ENCODE measurements around the gene MLH1. TPM values are rescaled to one million over a fixed set of nuclear protein-coding genes. Genes with fewer than 3 reads are reported as not detected.

MLH1 gene
- total and polyA plus RNA-seq, 10 of the 15 experiments (the other 5 are each of a cell fraction or from before 2014, with no cell fraction given), result 58.6 to 109 (median 81.4) TPM

- no peak for TF ChIP-seq NRF1 (conservative IDR thresholded peaks at IDR 0.05; ENCODE audit: low read depth, low read length)
- no peak for TF ChIP-seq BCL11A (IDR thresholded peaks at IDR 0.05; ENCODE audit: low read depth, low read length)
Measured at GRCh38 chr3:37087870-37088269, 94.6 kb downstream of the MLH1 start (continued).

DNA sequence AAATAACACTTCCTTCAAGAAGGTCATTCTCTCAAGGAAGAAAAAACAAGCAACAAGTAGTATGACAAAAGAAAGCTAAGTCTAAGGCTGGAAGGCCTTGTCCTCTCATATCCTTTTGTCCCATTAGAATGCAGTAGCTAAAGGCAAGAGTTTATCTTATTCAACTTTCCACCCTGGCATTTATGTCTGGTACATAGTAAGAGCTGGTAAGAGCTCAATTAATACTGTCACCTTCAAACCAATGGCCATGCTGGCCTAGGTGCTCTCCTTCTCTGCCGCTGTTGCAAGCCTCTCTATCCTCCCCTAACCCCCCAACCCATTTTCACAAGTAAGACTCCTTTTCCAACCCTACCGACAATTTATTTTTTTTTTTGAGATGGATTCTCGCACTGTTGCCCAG, 99.2 kb downstream of the MLH1 start:
- ChIA-PET CTCF (interaction anchor here (1.1 kb wide), 1 partner anchor 24 kb away, joined by 4 read pairs; no protein-coding TSS in a partner anchor), POLR2A (no interaction called here), RAD21 (ENCODE audit: unreplicated experiment) (no interaction called here), SMC1A (ENCODE audit: uncharacterized antibody, unreplicated experiment) (interaction anchor here (0.7 to 2.1 kb wide), 2 partner anchors 11 to 327 kb away, joined by 3 to 8 read pairs; no protein-coding TSS in a partner anchor)
- Histone ChIP-seq H3K4me2 (ENCODE audit: control insufficient read depth, insufficient read depth) (no peak overlapping the region), H3K4me1 (ENCODE audit: control insufficient read depth, insufficient read depth, low read length) (no peaks in the 10 kb centered on the region), H3K36me3 (ENCODE audit: control insufficient read depth in 2 of 2, insufficient read depth in 2 of 2, low read length in 1 of 2) (peaks cover 0 to 4% of the 10 kb centered on the region in 2 experiments; a peak in 1 of 4 replicates), H3K9me3 (replicated peaks; ENCODE audit: control insufficient read depth, insufficient read depth, low read length) (no peaks in the 10 kb centered on the region), H3K27me3 (replicated peaks in 1 of 2; ENCODE audit: control insufficient read depth in 2 of 2, insufficient read depth in 2 of 2, low read length in 1 of 2) (no peaks in the 10 kb centered on the region), H3K4me3 (no peak overlapping the region), H3K27ac (ENCODE audit: control insufficient read depth, insufficient read depth) (no peak overlapping the region), H2AFZ (ENCODE audit: control insufficient read depth, low read depth, low read length) (no peak overlapping the region), H4K20me1 (ENCODE audit: control insufficient read depth, insufficient read depth) (no peaks in the 10 kb centered on the region), H3K79me2 (ENCODE audit: control insufficient read depth, insufficient read depth, low read length) (no peaks in the 10 kb centered on the region), H3K9ac (ENCODE audit: control insufficient read depth, insufficient read depth, low read length) (no peak overlapping the region)
- no peak for DNase-seq (ENCODE audit: low read depth, low spot score)
- in situ Hi-C loops (cut with MboI) (no loop called here), intact Hi-C loops (cut with micrococcal nuclease; ENCODE audit: unreplicated experiment) (no loop called here)
- TF ChIP-seq STAT1 (conservative IDR thresholded peaks at IDR 0.05), result no peak
- TF ChIP-seq SMARCA5 (IDR thresholded peaks at IDR 0.05), result no peak
- TF ChIP-seq PAX8 (IDR thresholded peaks at IDR 0.05), result no peak
- TF ChIP-seq SREBF1 (IDR thresholded peaks at IDR 0.05; ENCODE audit: low read length), result no peak
- TF ChIP-seq YY1 (IDR thresholded peaks at IDR 0.05; ENCODE audit: low read depth, low read length), result no peak
- no peak for TF ChIP-seq CTCF (IDR thresholded peaks at IDR 0.05 in 2 of 3, conservative IDR thresholded peaks at IDR 0.05 in 1 of 3; ENCODE audit: control insufficient read depth in 2 of 3, extremely low read depth in 1 of 3, insufficient read depth in 1 of 3, low read depth in 3 of 3, low read length in 3 of 3)
- TF ChIP-seq SPI1 (IDR thresholded peaks at IDR 0.05; ENCODE audit: borderline replicate concordance, insufficient read depth, low read depth, low read length), result no peak
- TF ChIP-seq JUNB (IDR thresholded peaks at IDR 0.05), result no peak
- TF ChIP-seq ZNF384 (IDR thresholded peaks at IDR 0.05; ENCODE audit: borderline replicate concordance, low read depth, low read length), result no peak
- ATAC-seq, result no peak
- FAIRE-seq, result no peak
- 97% methylated on average over 3 of the region's 3 CpGs for WGBS (ENCODE audit: insufficient coverage, insufficient replicate concordance, low lambda C conversion rate, missing lambda C conversion rate)
- no TSS peak for BruUV-seq (replicated peaks)

Data from GM12878 (cell line).